SK-N-DZ (cell line): Measurements from ENCODE around the gene LY6G6C.

Source experiments
- DNase-seq: peaks from one replicate; pipeline ENCODE4 v3.0.0-alpha.2; 2015; ENCODE audit warnings: low spot score

The LY6G6C gene

GRCh38 chr6:31741815-31742214, 20.3 kb upstream of the LY6G6C start:
- DNase-seq = no peak

GRCh38 chr6:31740397-31741223, 19.1 kb upstream of the LY6G6C start:
- DNase-seq = no peak

- DNase-seq = peak; percentile 97
These were observed 18.3 kb upstream of the LY6G6C start, which contains the start of gene MSH5 for GRCh38 chr6:31739639-31740396. Gene MSH5 (plus strand): TSS chr6:31740005. CDS start chr6:31740467, 462 bp downstream.

GRCh38 chr6:31737991-31738979, 16.7 kb upstream of the LY6G6C start:
- no peak for DNase-seq

- DNase-seq = no peak
These were observed 15.9 kb upstream of the LY6G6C start for GRCh38 chr6:31737315-31737990.

GRCh38 chr6:31736768-31737314, 15.3 kb upstream of the LY6G6C start:
- no peak for DNase-seq

GRCh38 chr6:31736021-31736767, 14.6 kb upstream of the LY6G6C start, which contains the start of gene CLIC1:
Gene CLIC1 (minus strand): TSS chr6:31736530. CDS start chr6:31736300, 230 bp downstream.
- DNase-seq = peak; percentile 59

- no peak for DNase-seq
These were observed 13.4 kb upstream of the LY6G6C start for GRCh38 chr6:31734821-31735406.

GRCh38 chr6:31734247-31734820, 12.8 kb upstream of the LY6G6C start:
- DNase-seq = no peak

- DNase-seq = no peak
These were observed 12.2 kb upstream of the LY6G6C start for GRCh38 chr6:31733734-31734133.

GRCh38 chr6:31732029-31732428, 10.5 kb upstream of the LY6G6C start:
- no peak for DNase-seq

- DNase-seq = no peak
These were observed 9.1 kb upstream of the LY6G6C start for GRCh38 chr6:31730631-31731086.

- peak; percentile 90 for DNase-seq
These were observed 8.6 kb upstream of the LY6G6C start for GRCh38 chr6:31729979-31730630.

GRCh38 chr6:31729515-31729978, 8.0 kb upstream of the LY6G6C start:
- DNase-seq = peak; percentile 91

- no peak for DNase-seq
These were observed 7.4 kb upstream of the LY6G6C start, which contains the start of gene DDAH2 for GRCh38 chr6:31728767-31729514. Gene DDAH2 (minus strand): TSS chr6:31729299. CDS start chr6:31729161, 138 bp downstream.

- no peak for DNase-seq
These were observed 6.4 kb upstream of the LY6G6C start for GRCh38 chr6:31727717-31728671.
